ENCODE data around the gene MYH7B.

Gene MYH7B

DNA sequence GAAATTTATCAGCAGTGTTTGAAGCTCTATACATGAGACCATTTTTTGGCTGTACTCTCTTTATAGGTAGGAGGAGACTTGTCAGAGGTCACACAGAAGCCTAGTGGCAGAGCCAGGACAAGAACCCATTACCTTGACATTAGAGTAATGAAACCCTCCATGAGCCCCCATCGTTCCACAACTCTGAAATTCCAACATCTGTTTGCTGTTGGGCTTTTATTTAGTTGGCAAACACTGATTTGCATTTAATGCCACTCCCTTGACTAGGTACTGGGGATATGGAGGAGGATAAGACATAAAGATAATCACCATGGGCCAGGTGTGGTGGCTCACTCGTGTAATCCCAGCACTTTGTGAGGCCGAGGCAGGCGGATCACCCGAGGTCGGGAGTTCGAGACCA, 1.7 kb upstream of the MYH7B start:
- Mint-ChIP-seq H3K36me3 (ENCODE audit: low read depth) (peaks cover 16% of the 10 kb centered on the region), H3K9me3 (no peaks in the 10 kb centered on the region), H3K27me3 (ENCODE audit: low read depth, poor library complexity) (peaks cover 10% of the 10 kb centered on the region), H3K4me1 (peaks cover 47% of the 10 kb centered on the region), H3K4me3 (peak overlapping the region; percentile 50), H3K27ac (no peak overlapping the region)
- no peak for DNase-seq
- TF ChIP-seq, protein P1, sequence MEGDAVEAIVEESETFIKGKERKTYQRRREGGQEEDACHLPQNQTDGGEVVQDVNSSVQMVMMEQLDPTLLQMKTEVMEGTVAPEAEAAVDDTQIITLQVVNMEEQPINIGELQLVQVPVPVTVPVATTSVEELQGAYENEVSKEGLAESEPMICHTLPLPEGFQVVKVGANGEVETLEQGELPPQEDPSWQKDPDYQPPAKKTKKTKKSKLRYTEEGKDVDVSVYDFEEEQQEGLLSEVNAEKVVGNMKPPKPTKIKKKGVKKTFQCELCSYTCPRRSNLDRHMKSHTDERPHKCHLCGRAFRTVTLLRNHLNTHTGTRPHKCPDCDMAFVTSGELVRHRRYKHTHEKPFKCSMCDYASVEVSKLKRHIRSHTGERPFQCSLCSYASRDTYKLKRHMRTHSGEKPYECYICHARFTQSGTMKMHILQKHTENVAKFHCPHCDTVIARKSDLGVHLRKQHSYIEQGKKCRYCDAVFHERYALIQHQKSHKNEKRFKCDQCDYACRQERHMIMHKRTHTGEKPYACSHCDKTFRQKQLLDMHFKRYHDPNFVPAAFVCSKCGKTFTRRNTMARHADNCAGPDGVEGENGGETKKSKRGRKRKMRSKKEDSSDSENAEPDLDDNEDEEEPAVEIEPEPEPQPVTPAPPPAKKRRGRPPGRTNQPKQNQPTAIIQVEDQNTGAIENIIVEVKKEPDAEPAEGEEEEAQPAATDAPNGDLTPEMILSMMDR (IDR thresholded peaks at IDR 0.05): no peak

DNA sequence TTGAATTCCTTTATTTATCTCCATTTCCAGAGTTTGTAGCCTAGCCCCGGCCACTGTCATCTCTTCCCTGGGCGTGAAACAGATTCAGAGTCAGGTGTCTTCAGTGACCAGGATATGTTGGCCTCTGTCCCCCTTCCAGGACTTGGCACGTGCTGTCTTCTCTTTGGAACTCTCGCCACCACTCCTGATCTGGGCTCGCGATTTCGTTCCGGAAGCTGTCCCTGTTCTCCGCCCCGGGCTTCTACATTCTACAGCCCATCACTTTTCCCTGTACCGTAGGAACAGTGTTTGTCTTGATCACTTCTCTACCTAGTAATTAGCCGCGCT, 801 bp upstream of the MYH7B start:
- H3K4me1 Mint-ChIP-seq: peaks cover 47% of the 10 kb centered on the region
- DNase-seq: no peak
- H3K27me3 Mint-ChIP-seq (ENCODE audit: low read depth, poor library complexity): peaks cover 10% of the 10 kb centered on the region
- TF ChIP-seq, protein P1 (IDR thresholded peaks at IDR 0.05): no peak
- peak overlapping the region; percentile 99 for H3K27ac Mint-ChIP-seq
- H3K36me3 Mint-ChIP-seq (ENCODE audit: low read depth): peaks cover 10% of the 10 kb centered on the region
- peak overlapping the region; percentile 97 for H3K4me3 Mint-ChIP-seq
- no peaks in the 10 kb centered on the region for H3K9me3 Mint-ChIP-seq

DNA sequence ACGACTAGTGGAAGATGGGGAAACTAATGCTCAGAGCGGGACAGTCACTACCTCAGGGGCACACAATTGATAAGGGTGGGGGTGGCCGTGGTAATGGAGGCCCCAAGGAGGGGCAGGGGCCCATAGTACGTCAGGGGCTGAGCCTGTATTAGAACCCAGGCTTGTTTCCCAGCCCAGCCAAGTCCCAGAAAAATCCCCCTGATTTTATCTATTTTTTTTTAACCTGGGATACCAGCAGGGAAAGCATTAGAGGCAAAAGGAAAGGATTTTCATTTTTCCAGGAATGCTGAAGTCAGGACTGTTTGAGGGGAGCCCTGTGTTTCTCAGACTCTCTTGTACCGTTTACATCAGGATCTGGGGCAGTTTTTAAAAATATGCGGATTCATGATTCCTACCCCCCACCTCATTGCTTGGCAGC, 382 bp downstream of the MYH7B start:
- Mint-ChIP-seq H3K4me1 (peaks cover 53% of the 10 kb centered on the region), H3K9me3 (no peaks in the 10 kb centered on the region), H3K27ac (peak overlapping the region; percentile 99), H3K27me3 (ENCODE audit: low read depth, poor library complexity) (peaks cover 13% of the 10 kb centered on the region), H3K4me3 (peak overlapping the region; percentile 97), H3K36me3 (ENCODE audit: low read depth) (peaks cover 5% of the 10 kb centered on the region)
- TF ChIP-seq, protein P1 (IDR thresholded peaks at IDR 0.05): no peak
- no peak for DNase-seq

DNA sequence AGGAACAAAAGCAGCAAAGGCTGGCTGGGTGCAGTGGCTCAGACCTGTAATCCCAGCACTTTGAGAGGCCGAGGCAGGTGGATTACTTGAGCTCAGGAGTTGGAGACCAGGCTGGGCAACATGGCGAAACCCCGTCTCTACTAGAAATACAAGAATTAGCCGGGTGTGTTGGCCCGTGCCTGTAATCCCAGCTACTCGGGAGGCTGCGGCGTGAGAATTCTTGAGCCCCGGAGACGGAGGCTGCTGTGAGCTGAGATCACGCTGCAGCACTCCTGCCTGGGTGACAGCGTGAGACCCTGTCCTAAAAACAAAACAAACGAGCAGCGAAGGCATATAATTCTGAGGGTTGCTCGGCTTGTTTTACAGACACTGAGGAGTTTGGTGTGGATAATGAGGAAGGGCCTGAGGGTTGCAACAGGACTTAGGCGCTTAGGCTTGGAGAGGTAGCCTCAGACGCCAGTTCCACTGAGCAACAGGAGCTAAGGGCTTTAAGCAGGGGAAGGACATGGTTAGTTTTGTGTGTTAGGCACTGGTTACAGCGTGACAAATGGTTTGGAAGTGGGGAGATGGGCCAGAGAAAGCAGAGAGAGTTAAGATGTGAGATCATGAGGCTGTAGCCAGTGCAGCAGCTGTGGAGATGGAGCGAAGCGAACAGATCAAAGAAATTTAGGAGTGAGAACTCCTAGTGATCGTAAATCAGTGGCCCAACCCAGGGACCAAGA, 1.2 kb downstream of the MYH7B start:
- DNase-seq: no peak
- no peaks in the 10 kb centered on the region for H3K9me3 Mint-ChIP-seq
- TF ChIP-seq, protein P1 (IDR thresholded peaks at IDR 0.05): no peak
- H3K36me3 Mint-ChIP-seq (ENCODE audit: low read depth): peaks cover 5% of the 10 kb centered on the region
- peaks cover 53% of the 10 kb centered on the region for H3K4me1 Mint-ChIP-seq
- H3K27me3 Mint-ChIP-seq (ENCODE audit: low read depth, poor library complexity): peaks cover 16% of the 10 kb centered on the region
- peak overlapping the region; percentile 60 for H3K27ac Mint-ChIP-seq
- H3K4me3 Mint-ChIP-seq: peak overlapping the region; percentile 97

DNA sequence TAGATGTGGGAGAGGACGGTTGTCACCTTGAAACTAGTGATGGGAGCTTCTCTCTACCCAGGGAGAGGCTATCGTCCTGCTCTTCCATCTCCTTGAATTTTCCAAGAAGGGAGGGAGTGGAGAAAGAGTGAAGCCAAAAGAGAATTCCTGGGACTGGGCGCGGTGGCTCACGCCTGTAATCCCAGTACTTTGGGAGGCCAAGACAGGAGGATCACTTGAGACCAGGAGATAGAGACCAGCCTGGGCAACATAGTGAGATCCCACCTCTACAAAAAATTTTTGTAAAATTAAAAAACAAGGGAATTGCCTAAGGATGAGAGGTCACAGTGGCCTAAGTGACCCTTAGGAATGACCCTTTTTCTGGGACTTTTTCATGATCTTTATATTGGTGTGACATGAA, 8.8 kb downstream of the MYH7B start:
- Mint-ChIP-seq H3K27ac (no peak overlapping the region), H3K27me3 (ENCODE audit: low read depth, poor library complexity) (peaks cover 26% of the 10 kb centered on the region), H3K36me3 (ENCODE audit: low read depth) (no peaks in the 10 kb centered on the region), H3K4me1 (peaks cover 12% of the 10 kb centered on the region), H3K9me3 (no peaks in the 10 kb centered on the region), H3K4me3 (no peak overlapping the region)
- TF ChIP-seq, protein P1 (IDR thresholded peaks at IDR 0.05): no peak
- no peak for DNase-seq

DNA sequence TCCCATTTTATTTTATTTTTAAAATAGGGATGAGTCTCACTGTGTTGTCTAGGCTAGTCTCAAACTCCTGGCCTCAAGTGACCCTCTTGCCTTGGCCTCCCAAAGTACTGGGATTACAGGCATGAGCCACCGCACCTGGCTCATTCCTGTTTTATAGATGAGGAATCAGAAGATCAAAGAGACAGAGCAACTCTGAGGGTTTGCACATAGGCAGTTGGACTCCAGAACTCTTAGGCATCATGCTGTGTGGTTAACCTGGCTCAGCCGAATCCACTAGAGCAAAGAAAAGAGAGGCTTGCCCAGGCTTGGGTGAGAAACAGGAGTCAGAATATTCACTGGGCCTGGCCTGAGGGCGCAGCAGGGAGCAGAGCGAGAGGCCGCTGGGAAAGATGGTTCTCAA, 9.4 kb downstream of the MYH7B start:
- no peak for DNase-seq
- Mint-ChIP-seq H3K4me3 (no peak overlapping the region), H3K36me3 (ENCODE audit: low read depth) (no peaks in the 10 kb centered on the region), H3K4me1 (peaks cover 12% of the 10 kb centered on the region), H3K27ac (no peak overlapping the region), H3K9me3 (no peaks in the 10 kb centered on the region), H3K27me3 (ENCODE audit: low read depth, poor library complexity) (peaks cover 26% of the 10 kb centered on the region)
- TF ChIP-seq, protein P1 (IDR thresholded peaks at IDR 0.05): no peak
